ENCODE measurements around the gene PASK.

PASK gene

GRCh38 chr2:241149925-241150659 is 820 bp upstream of the PASK start, which contains the start of gene PPP1R7:
Gene PPP1R7, plus strand, starts transcription at chr2:241150467. Its CDS starts 29 bp downstream, at chr2:241150496.
- Histone ChIP-seq H3K4me3 (peak within 1 kb of the TSS; percentile 77 to 100 (median 95)), H3K27ac (peak within 1 kb of the TSS; percentile 47 to 96 (median 91))

GRCh38 chr2:241149675-241149924 is 328 bp upstream of the PASK start:
- H3K27ac ChIP-seq, result peak overlapping the region in 20 of 21 experiments; percentile 8 to 96 (median 69)
- peak overlapping the region; percentile 77 to 100 (median 95) for H3K4me3 ChIP-seq

DNA sequence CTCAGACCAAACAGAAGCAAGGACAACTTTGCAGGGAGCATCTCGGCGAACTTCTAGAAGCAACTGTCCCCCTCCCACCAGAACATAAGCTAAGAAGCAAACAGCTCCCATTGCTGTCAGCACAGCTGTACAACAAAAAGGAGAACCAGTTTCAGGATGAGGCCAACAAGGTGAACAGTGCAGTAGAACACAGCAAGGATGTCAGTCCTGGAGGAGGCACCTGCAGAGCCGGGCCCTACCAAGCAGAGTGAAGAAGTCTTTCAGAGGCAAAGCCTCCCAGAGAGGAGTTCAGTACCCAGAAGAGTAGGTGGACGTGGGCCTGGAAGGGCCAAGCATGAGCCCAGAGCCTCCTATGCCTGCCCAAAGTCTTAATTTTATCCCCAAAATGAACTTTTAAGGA is 1.0 kb downstream of the PASK start:
- Histone ChIP-seq H3K27ac (no peak overlapping the region), H3K4me3 (peak overlapping the region in 2 of 7 experiments; percentile 82 to 99)

DNA sequence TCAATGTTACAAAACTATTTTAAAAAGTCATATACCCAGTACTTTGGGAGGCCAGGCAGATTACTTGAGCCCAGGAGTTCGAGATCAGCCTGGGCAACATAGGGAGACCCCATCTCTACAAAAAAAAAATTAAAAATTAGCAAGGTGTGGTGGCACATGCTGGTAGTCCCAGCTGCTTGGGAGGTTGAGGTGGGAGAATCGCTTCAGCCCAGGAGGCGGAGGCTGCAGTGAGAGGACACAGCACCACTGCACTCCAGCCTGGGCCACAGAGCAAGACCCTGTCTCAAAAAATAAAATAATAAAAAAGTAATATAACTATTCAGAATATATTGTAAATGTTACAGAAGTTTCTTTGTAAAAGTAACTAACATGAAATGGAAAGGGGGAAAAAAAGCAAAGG is 1.9 kb downstream of the PASK start:
- H3K4me3 ChIP-seq, result no peak overlapping the region

GRCh38 chr2:241146286-241146685 is 3.0 kb downstream of the PASK start:
- H3K27ac ChIP-seq, result no peak overlapping the region

More for the DNA sequence above, 1.9 kb downstream of the PASK start:
- H3K27ac ChIP-seq, result no peak overlapping the region

DNA sequence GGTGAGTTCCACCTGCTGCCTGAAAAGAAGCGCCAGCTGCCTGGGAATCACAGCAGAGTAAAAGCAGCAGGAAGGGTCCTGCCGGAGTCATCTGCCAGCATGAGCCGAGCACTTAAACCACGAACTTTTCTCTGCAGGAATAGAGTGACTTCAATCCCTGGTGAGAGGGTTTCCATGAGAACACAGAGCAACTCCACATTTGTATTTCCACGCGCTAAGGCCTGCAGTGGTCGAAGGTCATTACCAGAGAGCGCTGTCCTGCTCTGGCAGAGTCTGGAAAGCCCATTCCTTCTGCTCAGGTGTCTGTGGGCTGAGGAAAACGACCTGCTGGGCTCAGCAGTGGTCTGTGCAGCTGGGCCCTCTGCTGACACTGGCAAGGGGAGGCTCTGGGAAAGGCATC is 6.7 kb downstream of the PASK start:
- Histone ChIP-seq H3K4me3 (no peak overlapping the region), H3K27ac (no peak overlapping the region)

More at GRCh38 chr2:241146286-241146685, 3.0 kb downstream of the PASK start:
- H3K4me3 ChIP-seq, result no peak overlapping the region

- Histone ChIP-seq H3K4me3 (no peak overlapping the region), H3K27ac (no peak overlapping the region)
These were observed 7.2 kb downstream of the PASK start for GRCh38 chr2:241142063-241142462.

DNA sequence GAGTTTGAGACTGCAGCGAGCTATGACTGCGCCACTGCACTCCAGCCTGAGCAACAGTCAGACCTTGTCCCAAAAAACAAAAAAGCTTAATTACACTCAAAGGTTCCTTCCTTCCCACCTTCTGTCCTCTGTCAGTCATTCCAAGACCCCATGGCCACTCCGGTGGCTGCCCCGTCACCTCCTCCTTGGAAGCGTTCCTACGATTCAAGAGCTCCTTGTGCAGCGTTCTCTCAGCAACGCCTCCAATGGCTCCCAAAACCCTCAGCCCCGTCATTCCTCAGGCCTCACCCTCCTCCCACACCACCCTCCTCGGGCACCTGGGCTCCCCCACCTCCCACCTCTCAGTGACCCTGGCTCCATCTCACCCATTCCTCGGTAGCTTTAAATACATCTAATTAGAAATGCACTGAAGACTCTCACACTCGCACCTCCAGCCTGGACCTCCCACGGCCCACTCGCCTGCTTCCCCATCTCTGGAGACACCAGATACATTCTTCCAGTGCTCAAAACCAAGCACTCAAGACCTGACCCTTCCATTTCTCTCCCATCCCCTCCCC is 8.0 kb downstream of the PASK start:
- Histone ChIP-seq H3K4me3 (no peak overlapping the region), H3K27ac (no peak overlapping the region)

DNA sequence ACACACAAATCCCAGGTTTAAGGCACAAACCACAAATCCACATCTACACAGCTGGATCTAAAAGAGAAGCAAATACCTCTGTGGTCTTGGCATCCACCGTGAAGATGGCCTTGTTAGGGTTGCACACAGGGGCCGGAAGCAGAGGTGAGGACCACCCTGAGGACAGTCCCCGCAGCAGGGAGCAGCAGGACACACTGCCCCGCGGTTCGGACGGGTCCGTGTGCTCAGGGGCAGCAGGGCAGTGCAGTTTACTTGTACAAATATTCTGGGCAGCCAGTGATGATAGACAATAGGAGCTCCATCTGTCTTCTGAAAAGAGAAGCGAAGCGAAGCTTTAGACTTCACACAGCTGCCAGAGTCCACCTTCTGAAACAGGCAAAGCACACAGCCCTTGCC is 8.8 kb downstream of the PASK start:
- Histone ChIP-seq H3K27ac (no peak overlapping the region), H3K4me3 (no peak overlapping the region)

- H3K27ac ChIP-seq, result no peak overlapping the region
- H3K4me3 ChIP-seq, result no peak overlapping the region
These were observed 9.5 kb downstream of the PASK start for GRCh38 chr2:241139531-241140444.

- H3K27ac ChIP-seq, result no peak overlapping the region
- H3K4me3 ChIP-seq, result no peak overlapping the region
These were observed 10.8 kb downstream of the PASK start for GRCh38 chr2:241138471-241138870.

- Histone ChIP-seq H3K4me3 (no peak overlapping the region), H3K27ac (no peak overlapping the region)
These were observed 11.7 kb downstream of the PASK start for GRCh38 chr2:241137276-241138190.

DNA sequence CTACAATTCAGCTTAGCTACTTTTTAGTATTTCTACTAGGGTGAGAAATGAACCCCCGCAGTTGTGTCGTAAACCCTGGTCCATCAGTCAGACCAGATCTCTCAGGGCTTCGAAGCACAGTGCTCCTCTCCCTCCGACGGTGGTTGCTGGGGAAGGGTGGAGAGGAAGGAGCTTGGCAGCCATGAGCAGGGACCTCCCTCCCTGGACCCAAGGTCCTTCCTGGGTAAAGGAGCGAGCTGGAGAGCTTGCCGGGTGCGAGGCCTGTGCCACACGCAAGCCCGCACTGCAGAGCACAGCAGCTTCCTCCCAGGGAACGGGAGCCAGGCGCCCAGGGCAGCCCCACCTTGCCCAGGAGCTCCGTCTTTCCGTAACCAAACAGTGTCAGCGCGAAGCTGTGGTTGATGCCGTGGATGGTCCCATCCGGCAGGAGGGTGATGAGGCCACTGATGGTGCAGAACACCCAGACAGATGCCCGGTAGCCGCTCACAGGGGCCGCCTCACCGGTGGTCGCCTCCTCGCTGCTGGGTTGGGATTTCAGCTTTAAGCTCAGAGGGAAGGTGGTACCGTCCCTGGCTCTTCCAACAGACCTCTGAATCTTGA is 12.5 kb downstream of the PASK start:
- H3K4me3 ChIP-seq, result no peak overlapping the region
- H3K27ac ChIP-seq, result no peak overlapping the region

DNA sequence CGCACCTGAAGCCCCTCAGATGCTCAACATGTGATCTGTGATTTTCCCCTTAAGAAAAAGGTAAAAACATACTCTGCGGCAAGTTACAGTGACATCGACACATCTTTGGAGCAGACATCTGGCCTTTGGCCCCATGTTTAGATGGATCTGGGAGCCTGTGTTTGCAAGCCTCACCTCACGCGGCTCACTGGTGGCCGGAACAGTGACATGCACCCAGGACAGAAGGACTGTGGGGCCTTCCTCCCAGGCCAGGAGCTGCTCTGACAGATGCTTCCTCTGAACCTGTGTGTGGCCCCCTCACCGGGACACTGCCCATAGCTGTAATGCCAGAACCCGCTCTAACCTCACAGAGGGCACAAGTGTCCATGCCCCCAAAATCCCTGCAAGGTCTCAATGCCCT is 13.1 kb downstream of the PASK start:
- H3K4me3 ChIP-seq, result no peak overlapping the region
- no peak overlapping the region for H3K27ac ChIP-seq

- no peak overlapping the region for H3K4me3 ChIP-seq
- no peak overlapping the region for H3K27ac ChIP-seq
These were observed 13.5 kb downstream of the PASK start for GRCh38 chr2:241135737-241136136.

GRCh38 chr2:241134711-241135110 is 14.6 kb downstream of the PASK start:
- no peak overlapping the region for H3K27ac ChIP-seq

GRCh38 chr2:241133436-241133820 is 15.8 kb downstream of the PASK start:
- Histone ChIP-seq H3K4me3 (no peak overlapping the region), H3K27ac (no peak overlapping the region)

More at GRCh38 chr2:241134711-241135110, 14.6 kb downstream of the PASK start:
- no peak overlapping the region for H3K4me3 ChIP-seq

DNA sequence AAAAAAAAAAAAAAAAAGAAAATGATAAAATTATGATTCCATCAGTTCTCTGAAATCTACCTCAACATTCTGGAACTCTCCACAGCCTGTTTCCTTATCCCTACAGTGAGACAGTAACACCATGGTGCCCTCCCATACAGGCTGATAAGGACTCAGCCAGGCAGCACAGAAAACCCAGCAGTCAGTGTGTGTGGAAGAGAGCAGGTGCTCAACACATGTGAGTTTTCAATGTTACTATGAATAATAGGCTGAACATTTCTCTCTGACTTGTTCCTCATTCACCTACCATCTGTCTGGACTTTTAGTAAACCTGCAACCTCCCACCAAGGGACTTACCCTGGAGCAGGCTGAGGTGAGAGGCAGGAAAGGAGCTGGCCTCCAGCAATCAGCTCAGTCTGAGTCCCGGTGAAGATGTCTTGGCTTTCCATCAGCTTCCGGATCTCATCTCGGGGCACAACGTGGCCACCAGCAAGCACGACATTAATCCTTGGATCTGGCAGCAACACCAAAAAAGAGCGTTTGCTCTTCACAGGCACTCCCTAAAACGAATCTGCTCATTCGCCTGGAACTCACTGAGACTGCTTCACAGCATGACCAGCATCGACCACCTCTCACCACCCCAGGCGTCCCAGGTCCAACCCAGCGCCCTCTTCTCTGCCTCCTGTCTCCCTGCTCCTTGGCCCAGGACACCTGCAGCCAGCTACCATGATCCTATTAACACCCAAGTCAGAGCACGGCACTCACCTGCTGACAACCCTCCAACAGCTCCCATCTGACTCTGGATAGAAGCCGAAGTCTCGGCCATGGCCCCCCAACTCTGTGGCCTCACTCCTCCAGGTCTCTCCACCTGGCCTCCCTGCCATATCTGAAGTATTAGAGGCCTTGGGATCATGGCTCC is 16.5 kb downstream of the PASK start:
- H3K4me3 ChIP-seq, result no peak overlapping the region
- H3K27ac ChIP-seq, result peak overlapping the region in 1 of 21 experiments; percentile 32
